Muscle of back (tissue), 11 donors: ENCODE measurements around the gene PTPRN2. TPM values are rescaled to one million over a fixed set of nuclear protein-coding genes. Genes with fewer than 3 reads are reported as not detected.

Source experiments
- DNase-seq, 3 donors: peaks; one replicate each; pipeline versions ENCODE4 v3.0.0 to v3.0.0-alpha.2; 2013
- polyA plus RNA-seq, 10 donors: library from polyadenylated mRNA; unstranded; fragments of 120-200 nt; gene quantifications; one replicate each; pipeline ENCODE4 v1.2.1, GENCODE V29; 2013; ENCODE audit not compliant: insufficient read length in 10 of 10

PTPRN2 gene
- polyA plus RNA-seq, 10 donors = 1.8 to 3.1 (median 2.1) TPM

DNA sequence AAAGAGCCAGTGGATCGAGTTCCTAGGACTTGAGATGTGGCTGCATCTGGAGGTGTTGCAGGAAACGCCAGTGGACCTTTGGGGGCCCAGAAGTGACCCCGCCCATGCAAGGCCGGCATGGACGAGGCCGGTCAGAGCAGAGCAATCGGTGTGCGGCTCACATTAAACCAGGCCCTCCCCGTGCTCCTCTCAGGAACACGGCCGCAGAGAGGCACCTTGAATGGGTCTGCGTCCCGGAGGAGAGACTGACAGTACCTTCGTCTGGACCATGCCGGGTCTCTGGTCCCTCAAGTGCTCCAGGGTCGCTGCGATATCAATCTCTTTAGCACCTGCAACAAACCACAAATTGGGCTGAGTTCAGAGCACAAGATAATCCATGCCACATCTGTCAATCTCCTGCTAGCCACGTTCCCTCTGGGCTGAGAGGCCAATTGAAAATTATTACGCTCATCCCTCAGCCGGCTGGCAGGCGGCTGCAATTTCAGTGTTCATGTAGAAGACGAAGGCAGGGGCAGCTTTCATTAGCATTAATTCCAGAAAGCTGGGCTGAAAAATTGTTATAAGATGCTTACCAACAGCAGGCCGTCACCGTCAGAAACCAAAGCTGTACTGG, 1038.8 kb downstream of the PTPRN2 start:
- no peak for DNase-seq

DNA sequence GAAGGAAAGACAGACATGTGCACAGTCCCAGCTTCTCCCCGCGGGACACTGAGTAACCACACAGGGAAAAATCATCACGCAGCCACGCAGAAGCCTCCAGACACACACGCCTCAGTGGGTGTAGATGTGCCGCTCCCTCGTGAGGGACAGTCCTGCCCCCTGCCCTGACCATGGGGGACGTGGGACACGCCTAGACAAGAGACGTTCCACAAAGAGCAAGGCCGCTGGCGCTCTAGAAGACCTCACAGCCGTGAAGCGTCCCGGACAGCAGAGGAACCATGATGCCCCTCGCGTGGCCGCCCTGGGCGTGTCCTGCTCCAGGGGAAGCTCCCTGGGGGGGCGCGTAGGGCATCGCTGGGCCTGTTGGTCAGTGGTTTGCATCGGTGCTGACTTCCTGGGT, 1040.0 kb downstream of the PTPRN2 start:
- no peak for DNase-seq

DNA sequence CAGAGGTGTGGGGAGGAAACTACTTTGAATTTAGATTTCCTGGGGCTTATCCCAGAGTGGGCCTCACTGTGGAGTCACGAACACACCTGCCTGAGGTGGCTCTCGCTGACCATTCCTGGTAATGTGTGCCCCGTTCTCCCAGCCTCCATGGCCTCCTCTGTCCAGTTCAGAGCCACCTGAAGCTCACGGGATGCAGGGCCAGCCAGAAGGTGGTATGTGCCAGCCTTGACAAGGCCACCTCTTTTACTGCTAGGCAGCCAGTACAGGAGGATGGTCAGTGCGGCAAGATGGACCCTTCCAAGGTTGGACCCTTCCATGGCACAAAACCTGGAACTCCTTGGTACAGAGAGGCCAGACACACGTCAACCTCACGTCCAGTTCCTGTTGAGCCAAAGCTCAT, 1040.5 kb downstream of the PTPRN2 start:
- DNase-seq = no peak

DNA sequence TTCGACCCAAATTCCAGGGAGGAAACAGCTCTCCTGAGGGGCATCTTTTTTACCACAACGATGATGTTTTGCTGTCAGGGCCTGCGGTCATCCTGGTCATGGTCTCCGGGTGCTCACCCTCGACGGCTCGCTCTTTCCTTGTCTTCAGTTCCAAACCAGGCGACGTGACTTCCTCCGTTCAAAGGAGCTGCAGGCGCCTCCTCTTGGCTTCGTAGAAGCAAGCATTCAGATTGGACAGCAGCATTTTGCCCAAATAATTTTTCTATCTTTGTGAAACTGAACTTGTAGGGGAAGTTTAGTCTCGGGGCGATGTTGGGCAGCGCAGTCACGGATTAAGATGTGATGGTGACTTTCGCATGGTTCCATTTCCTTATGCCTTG, 1042.0 kb downstream of the PTPRN2 start:
- no peak for DNase-seq

DNA sequence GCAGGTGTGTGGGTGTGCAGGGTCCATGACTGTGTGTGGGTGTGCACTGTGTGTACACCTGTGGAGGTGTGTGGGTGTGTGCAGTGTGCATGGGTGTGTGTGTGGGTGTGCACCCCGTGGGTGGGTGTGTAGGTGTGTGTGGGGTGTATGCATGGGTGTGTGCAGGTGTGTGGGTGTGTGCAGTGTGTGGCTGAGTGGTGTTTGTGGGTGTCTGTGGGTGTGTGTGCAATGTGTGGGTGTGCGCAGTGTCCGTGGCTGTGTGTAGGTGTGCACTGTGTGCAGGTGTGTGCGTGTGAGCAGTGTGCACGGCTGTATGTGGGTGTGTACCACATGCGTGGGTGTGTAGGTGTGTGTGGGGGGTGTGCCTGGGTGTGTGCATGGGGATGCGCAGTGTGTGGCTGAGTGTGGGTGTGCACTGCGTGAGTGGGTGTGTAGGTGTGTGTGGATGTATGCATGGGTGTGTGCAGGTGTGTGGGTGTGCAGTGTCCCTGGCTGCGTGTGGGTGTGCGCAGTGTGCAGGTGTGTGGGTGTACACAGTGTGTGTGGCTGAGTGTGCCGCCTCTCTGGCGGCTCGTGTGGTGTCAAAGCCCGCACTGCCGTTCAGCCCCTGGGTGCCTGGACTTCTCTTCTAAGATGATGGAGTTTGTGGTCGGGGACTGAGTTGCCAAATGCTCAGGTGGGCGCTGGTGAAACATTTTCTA, 1042.5 kb downstream of the PTPRN2 start:
- no peak for DNase-seq

DNA sequence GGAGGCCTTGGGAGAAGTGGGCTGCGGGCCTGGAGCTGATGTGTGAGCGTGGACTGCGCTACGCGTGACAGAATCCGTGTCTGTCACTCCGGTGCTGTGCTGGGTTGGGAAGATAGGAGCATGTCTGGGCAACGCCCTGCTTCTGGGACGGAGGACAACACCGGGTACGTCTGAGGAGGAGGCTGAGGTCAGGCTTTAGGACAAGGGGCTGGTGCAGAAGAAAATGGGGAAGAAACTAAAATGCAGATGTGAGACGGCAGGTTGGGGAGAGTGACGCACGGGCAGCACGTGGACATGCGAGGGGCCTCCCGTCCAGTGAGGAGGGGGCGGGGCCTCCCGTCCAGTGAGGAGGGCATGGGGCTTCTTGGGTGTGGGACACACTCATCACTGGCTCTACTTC, 1043.4 kb downstream of the PTPRN2 start:
- DNase-seq = no peak

DNA sequence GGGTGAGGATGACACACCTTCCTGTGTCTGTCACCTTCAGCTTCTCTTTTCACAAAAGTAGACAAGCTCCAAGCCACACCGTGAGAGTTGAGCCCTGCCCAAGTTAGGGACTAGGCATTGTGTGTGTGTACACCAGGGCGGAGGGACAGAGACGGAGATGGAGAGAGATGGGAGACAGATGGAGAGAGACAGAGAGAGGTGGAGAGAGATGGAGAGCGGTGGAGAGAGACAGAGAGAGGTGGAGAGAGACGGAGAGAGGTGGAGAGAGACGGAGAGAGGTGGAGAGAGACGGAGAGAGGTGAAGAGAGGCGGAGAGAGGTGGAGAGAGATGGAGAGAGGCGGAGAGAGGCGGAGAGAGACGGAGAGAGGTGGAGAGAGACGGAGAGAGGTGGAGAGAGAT, 1043.8 kb downstream of the PTPRN2 start:
- DNase-seq = no peak

DNA sequence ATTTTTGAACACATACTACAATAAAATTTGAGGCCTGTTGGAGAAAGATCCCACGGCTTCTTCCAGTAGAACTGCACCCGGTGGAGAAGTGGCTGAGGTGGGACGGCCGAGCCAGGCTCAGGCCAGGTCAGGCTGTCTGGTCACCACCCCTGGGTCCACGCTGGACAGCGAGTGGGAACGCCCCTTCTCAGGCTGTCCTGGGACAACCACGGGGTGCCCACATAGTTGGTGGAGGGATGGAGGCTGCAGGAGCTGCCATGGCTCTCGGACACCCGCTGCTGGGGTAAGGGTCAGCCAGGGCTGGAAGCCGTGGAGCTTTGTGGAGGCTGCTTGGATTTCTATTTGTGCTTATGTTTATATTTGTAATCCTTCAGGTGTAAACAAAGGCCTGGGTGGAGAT, 1044.3 kb downstream of the PTPRN2 start:
- no peak for DNase-seq

DNA sequence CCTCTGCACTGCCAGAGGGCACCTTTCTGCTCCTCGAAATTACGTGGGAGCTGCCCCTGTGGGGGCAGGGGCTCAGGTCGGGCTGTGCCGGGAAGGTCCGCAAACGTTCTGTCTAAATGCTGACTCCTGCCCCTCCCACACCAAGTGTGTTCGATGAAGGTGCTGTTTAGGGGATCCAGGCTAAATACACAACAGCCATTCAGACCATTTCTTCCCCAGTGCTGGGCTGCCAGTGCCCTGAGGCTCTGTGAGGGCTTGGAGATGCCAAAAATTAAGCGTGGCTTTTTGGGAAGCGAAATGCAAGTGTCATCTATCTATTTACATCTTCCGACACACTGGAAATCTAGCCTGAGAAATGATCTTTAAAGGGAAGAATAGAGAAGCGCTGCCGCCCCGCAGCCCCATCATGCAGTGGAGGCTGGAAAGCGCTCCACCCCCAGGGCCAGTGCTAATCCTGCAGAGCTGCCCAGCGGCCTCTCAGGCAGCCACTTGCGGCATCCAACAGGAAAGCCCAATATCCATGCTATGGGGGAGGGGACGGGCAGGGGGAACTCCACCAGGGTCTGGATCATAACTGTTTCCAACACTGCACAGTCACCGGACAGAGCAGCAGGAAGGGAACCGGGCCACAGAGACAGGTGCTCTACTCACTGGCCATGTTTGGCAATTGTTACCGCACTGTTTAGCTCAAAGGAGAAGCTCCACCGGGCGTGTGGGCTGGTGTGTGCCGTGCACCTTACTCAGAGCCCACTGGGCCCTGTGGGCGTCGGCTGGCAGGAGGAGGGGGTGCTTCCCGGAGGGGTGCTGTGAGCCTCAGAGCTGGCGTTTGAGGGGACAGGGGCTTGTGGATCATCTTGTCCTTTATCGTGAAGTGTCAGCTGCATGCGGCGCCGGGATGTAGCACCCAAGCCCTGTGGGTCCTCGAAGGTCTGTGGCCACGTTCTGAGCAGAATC, 1045.3 kb downstream of the PTPRN2 start:
- no peak for DNase-seq

DNA sequence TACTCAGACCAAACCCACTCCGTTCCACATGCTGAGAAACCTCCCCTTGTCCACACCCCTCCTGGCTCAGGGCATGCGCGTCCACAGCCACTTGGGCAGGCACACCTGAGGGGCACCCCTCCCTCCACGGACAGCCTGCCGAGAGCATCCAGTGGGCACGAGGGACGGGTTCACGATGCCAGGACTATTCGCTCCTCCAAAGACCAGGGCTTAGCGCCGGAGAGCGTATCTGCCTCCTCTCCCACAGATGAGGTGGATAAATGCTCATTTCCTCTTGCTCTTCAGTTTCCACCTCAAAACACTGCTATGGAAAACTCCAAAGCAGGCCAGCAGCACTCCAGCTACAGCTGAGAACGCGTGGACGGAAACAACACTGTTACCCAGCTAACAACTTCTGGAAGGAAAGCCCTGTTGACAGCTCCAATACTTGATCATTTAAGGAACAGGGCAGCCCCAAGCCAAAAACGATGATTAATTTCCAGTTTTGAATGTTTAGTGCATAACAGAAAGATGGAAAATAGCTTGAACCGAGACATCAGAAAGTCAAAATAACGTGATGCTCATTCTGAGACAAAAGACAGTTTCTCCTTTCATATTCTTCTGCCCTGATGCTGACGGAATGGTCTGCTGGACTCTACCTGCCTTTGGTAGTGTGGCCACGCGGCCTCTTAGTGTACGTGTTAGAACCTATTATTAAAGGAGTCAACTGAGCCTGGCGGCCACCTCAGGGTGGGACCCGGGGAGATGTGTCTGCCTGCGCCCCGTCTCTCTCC, 1046.1 kb downstream of the PTPRN2 start:
- peak in 2 of 3 donors; percentile 17 to 36 for DNase-seq

DNA sequence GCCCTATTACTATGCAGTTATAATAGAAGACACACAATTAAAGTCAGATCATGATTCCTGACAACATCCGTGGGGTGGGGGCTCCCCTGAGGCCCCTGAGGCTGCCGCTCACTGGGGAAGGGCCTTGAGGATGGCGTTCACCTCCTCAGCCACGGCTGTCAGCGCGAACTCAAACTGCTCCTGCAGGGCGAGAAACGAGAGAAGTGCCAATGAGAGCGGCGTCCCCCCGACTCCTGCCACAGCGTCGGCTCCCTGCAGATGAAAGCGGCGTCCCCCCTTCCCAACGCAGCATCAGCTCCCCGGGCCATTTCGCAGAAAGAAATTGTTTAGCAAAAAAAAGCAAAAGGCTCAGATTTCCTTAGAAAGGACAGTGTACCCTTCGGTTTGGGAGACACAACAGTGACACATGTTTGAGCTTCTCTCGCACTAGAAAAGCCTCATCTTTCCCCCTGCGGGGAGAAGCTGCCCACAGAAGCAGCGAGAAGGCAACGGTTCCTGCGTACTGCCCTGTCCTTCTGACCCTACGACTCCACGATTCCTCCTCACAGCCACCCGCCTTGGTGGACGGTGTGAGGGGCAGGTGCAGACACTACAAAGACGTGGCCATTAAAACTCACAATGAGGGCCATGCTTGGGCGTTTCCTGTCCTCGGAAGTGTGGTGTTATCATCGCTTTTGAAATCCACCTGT, 1046.9 kb downstream of the PTPRN2 start:
- DNase-seq = no peak

DNA sequence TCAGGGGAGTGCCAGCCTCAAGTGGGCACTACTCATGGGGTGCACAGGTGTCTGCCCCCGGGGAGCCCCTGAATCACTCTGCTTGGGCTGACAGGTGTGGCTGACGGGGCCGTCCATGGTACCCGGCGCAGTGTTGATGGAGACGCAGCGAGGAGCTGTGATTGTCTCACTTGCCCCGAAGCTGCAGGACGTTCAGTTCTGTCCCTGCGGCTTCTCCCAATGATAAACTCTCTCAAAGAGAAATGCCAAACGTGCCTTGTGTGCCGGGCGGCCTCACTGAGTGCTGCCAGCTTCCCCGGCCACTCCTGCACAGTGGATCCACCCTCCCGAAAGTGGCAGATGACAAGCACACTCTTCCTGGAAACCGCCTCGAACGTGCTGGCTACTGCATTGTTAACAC, 1047.6 kb downstream of the PTPRN2 start:
- DNase-seq = no peak

DNA sequence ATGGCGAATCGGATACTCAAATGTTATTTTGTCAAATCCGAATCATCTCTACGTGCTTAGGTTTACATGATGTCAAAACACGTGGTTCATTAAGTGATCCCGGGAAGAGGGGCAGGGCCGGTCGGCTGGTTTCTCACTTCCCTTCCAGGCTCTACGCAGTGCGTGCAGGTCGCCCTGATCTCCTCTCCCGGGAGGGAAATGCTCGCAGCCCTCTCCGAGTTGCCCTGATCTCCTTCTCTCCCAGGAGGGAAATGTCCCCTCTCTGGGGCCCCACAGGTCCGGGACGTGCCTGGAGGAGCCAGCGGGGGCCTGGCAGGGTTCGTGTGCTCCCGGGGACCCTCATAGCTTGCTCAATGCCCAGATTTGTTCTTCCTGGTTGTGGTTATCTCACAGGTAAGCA, 1048.1 kb downstream of the PTPRN2 start:
- DNase-seq = no peak

DNA sequence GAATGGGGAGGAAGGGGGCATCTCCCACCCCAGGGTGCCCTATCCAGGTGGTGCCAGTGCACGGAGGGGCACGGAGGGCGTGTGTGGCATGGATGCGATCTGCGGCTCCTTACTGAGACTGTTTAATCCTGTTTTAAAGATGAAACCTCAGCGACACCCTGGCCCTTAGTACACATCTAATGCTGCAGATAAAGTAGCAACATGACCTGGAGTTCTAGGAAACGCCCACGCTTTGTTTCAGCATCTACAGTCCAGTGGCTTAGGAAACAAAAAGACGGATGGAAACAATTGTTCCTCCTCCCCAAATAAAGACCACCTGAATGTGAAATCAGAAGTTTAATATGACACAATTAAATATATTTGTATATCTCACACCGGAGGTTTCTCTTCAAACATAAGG, 1048.9 kb downstream of the PTPRN2 start:
- no peak for DNase-seq

DNA sequence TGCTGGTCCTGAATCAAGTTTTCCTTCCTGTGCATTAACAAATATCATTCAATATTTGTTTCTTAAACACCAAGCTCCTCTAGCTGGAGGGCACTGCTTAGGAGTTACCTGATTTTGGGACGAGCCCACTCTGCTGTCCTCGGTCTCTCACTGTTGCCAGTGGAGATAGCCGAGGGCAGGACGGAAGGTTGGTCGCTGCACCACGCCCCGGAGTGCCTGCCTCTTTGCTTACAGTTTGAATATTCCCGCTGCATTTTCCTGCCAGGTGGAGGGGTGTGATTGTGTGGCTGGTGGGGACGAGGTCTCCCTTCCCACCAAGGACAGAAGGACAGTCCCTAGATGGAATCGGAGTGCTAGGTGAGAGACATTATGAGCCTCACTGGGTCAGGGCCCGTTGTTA, 1049.3 kb downstream of the PTPRN2 start:
- no peak for DNase-seq

DNA sequence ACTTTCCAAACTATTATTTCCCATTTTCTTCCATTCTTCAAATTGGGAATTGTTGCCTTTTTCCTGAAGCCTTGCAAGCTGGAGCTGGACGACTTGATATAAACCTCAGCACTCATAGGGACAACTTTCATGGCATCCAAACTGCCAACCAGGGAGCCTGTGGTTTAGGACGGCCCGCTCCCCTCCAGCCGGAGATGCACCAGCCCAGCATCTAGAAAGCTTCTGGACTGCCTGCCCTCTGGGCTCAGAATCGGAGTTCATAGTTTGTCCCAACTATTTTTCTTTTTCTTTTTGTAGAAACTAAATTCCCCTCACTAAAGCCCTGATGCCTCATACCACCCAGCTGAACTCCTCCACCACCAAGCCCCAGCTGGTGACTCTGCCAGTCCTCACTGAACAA, 1050.6 kb downstream of the PTPRN2 start:
- no peak for DNase-seq

DNA sequence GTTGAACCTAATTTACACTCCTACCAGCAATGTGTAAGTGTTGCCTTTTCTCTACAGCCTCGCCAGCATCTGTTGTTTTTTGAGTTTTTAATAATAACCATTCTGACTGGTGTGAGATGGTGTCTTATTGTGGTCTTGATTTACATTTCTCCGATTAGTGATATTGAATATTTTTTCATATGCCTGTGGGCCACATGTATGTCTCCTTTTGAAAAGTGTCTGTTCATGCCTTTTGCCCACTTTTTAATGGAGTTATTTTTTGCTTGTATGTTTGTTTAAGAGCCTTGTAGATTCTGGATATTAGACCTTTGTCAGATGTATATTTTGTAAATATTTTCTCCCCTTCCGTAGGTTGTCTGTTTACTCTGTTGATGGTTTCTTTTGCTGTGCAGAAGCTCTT, 1055.6 kb downstream of the PTPRN2 start:
- no peak for DNase-seq

DNA sequence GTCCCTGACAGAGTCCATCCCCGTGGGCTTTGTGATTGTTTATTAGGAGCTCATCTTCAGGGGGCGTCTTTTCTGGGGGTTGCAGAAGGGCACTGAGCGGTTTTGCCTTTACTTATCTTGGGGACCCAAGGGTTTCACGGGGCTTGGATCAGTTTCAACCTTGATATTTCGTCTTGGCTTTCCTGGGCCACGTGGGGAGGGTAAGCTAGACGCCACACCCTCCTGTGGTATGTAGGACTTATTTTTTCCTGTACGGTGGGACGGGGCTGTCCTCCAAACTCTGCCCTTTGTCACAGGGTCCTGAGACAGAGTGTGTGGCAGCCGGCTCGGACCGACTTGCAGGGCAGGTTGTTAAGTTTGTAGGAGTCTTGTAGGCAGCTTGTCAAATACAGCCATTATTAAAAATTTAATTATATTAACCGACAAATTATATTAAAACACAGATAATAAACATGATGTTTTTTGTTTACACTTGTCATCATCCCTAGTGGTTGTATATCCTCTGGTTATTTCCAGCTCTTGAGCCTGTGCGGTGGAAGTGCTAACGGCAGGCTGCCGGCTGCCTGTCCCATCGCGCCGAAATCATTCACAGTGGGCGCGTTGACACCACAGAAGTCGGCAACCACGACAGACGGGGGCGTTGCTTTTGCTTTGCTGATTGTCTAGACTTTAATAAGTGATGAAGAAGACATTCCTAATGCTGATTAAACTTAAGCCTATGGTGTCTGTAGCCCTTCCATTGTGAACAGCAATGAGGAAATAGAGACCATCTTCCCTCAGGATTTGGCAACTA, 1057.7 kb downstream of the PTPRN2 start:
- no peak for DNase-seq

DNA sequence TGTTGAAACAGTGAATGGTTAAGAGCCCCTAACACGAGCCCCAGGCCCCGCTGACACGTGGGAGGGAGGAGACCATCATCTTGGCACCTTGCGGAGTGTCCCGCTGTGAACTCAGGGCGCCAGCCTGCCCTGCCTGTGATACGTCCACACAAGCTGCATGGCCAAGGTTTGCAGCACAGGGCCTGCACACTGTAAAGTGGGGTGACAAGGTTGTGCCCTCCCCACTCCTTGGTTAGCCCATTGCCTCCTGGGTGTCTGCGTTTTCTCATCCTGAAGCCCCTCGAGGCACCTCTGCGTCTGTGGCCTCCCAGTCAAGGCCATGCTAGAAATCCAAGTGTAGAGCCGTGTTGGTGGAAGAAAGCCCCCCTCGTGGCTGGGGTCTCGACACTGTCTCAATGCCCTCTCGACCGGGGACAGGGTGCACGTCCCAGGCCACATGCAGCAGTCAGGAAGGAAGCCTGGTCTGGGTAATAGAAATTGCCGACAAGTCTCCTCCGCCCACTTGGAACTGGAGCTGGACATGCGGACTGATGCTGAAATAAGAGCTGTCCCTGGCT, 1058.8 kb downstream of the PTPRN2 start:
- no peak for DNase-seq

DNA sequence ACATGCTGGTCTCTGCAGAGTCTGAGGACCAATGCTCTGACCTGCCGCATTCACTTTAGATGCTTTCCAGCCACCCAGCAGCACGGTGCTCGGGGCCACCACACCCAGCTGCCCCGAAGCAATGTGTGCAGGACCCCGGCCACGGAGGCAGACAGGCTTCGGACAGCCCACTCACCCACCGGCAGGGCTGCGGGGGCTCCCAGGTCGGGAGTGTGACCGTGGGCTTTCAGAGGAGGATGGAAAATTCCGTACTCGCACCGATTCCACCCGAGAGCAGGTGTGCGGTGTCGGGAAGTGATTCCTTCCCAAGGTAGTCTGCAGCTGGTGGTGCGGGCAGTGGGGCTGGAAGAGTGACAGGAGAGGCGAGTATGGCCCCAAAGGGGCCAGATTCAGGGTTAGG, 1059.9 kb downstream of the PTPRN2 start:
- no peak for DNase-seq
